Mesenteric fat pad (tissue), 1 donor: Measurements from ENCODE around the gene DOCK4. TPM values are rescaled to one million over a fixed set of nuclear protein-coding genes. Genes with fewer than 3 reads are reported as not detected.

Experiments
- DNase-seq: peaks from one replicate; pipeline ENCODE4 v3.0.0-alpha.2; 2020; ENCODE audit warnings: low spot score
- total RNA-seq: library from RNA; stranded (reverse); fragmentation: NEBNext Ultra II Directional; extraction: Animal tissue kit (Norgen Biotek cat#: 25700); gene quantifications from one replicate; pipeline ENCODE4 v1.2.1, GENCODE V29; 2021
- donor health status: DM: yes; HTN: yes; CAD: no.

The DOCK4 gene
- total RNA-seq, 1 donor from 2014 or later: 40.9 TPM

DNA sequence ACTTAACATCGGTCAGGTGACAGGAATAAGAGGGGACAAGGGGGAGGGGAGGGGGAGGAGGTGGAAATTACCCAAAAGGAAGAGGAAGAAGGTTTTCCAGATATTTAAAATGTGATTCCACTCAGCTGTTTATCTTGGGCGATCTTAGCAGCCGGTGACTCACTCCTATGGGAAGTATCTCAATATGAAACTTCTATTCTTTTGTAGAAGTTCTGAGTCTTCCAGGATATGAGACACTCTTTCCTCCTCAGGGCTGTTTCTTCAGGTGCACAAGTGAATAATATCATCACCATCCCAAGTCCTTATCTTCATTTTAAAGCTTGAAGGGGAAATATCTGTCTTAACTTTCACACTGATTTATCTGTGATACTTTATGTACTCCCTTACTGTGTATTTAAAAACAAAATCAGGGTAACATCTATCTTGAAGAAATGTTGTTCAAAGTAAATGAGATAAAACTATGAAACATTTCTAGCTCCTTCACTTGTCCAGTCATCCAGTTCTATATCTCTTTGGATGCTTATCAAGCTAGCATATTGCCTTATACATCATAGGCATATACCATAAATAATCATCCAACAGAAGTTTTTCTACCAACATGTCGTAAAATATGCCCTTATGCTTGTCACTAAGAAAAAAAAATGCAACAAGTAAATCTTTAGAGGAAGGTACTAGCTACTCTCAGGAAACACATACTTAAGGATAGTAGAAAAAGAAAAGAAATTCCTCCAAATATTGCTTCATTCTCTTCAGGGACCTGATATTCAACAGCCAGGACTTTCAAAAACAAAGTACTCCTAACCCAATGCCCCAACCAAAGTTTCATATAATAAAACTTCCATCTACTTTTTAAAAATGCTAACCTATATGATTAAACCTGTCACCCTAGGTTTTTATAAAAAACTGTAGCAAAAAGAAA, 13.7 kb downstream of the DOCK4 start:
- no peak for DNase-seq

DNA sequence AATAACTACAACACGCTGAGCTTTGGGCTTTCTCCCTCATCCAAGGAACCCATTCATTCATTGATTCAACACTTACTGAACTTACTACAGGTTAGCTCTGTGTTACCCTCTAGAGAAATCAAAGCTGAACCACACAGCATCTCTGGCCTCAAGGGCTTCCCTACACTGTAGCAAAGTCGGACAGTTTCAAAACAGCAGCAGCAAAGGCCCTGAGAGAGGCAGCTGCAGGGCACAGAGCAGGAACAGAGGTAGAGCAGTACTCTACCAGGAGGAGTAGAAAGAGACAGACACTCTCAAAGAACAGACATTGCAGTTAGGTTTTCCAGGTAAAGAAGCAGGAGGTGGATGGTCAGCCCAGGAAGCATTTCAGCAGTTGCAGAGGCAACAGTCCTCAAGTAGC, 16.1 kb downstream of the DOCK4 start:
- DNase-seq: no peak

DNA sequence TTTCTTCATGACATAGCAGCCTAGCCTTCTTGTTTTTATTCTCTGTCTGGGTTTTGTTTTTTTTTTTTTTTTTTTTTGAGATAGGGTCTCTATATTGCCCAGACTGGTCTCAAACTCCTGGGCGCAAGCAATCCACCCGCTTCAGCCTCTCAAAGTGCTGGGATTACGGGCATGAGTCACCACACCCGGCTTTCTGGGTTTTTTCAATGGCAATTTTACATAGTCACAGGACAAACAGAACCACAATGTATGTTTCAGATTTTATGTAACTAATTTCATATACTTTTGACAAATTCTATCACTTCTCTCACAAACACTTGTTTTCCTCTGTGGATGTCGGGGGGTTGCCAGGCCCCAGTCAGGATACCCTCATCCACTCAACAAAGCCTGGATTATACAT, 16.5 kb downstream of the DOCK4 start:
- DNase-seq: no peak

DNA sequence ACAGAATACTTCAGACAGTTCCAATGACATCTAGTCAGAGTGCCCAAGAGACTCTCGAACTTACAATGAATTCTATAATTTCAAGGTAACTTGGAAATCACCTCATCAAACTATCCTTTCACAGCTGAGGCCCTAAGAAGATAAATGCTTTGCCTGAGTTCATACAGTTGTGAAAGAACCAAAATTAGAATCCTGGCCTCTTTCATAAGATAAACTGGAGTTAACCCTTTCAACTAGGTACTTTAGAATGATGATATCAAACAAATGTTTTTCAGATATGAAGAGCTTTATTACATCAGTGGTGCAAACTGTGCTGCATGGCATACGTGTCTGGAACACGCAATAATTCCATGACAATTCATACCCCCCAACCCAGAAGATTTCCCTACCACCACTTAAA, 17.9 kb downstream of the DOCK4 start:
- no peak for DNase-seq

DNA sequence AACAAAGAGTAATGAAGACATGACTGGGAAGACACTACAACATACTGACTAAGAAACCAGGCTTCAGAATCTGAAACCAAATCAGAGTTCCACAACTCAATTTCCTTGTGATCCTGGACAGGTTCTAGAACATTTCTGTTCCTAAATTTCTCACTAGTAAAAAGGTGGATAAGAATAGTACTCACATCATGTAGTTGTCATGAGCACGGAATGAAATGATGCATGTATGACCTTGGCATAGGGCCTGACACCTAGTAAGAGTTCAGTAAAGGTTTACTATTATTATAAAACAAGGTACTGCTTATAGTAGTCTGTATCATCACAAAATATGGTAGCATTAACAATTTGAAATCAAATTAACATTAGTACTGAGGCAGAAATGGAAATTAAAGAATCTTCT, 19.9 kb downstream of the DOCK4 start:
- no peak for DNase-seq

DNA sequence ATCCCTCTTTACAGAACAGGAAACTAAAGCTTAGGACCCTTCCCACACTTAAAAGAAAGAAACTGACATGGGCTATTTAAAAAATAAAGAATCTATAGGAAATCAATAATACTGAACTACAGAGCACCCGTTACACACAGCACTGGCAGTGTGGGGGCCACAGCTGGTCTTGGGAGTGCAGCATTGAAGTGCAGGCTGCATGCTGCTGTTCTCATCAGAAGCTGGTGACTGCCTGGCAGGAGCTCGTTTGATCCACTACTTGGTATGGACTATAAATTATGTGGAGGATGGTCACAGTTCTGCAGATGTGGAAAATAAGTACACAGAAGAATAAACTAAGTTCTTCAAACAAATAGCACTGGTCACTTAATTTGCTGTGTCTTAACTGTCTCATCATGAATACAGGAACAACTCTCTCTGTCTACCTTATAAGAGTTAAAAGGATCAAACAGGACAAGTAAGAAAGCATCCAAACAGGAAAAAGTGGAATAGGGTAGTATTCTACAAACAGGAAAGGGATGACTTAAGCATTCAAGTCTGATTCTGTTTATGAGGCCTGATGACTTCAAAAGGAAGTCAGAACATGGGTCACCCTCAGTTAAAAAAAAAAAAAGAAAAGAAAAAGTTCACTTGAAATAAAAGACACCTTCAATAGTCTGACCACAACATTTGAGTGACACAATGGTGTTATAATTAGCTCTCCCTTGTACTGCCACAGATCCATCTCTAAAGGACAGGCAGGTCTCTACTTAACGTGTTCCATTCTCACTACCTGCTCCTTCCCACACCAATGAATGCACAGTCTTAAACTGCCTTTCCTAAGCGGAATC, 21.0 kb downstream of the DOCK4 start:
- no peak for DNase-seq

DNA sequence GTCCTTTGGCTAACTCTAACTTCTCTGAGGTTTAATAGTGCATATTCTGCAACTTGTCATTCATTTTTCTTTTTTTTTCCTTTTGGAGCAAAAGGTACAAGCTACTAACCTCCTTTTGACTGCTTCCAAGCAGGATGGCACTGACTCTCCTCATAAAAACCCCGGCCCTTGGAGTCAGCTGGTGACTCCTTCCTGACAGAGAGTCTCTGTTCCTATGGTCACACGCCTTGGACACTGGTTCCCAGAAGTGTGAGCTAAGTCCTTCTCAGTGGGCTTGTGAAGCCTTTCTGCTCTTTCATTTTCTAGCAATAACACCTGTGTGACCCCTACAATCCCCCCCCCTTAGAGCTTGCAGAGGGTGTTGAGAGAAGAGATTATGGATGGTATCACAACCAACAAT, 21.7 kb downstream of the DOCK4 start:
- DNase-seq: no peak

DNA sequence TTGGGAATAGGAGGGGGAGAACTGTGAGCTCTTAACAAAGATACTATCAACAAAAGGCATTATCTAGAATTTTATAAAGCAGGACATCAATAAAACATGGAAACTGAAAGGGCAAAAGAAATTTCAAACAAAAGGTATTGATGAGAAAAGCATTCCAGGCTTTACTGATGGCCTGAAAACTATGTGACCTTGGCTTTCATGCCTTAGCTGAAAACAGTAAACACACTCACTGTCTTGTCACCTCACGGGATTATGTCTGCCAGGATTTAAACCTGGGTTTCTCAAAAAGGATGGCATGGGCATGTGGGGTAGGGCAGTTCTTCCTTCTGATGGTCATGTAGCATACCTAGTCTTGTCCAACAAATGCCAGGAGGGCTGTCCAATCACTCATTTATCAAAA, 22.9 kb downstream of the DOCK4 start:
- no peak for DNase-seq

DNA sequence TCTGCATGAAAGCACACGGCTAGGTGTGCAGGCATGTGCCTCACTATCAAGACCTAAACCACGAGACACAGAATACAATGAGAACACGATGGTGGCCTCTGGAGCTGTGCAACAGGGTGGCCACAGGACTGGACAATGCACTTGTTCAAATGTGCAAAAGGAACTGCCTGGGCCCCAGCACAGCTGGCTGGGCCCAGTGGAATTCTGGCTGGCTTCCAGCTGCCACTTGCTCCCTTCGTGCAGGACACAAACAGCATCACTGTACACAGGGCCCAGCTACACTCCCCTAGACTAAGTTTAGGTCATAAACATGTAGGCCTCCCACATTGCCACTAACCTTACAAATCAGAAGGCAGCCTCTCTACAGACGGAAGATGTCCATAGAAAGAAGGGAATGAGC, 23.4 kb downstream of the DOCK4 start:
- no peak for DNase-seq

DNA sequence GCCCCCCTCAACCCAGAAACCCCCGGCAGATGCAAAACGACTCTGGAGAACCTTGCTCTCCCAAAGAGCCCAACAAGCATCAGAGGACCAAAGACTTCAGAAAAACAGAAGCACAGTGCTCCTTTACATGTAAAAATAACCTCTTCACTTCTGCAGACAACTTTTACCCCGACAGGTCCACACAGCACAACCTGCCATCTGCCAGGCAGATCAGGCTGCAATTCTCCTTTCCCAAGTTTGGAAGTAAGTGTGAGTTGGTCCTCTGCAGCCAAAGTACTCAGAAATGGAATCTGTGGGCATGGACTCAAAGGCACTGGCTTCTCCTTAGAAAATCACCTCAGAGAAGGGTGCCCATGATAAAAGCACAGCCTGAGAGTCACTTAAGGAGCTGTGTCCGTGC, 26.0 kb downstream of the DOCK4 start:
- no peak for DNase-seq

DNA sequence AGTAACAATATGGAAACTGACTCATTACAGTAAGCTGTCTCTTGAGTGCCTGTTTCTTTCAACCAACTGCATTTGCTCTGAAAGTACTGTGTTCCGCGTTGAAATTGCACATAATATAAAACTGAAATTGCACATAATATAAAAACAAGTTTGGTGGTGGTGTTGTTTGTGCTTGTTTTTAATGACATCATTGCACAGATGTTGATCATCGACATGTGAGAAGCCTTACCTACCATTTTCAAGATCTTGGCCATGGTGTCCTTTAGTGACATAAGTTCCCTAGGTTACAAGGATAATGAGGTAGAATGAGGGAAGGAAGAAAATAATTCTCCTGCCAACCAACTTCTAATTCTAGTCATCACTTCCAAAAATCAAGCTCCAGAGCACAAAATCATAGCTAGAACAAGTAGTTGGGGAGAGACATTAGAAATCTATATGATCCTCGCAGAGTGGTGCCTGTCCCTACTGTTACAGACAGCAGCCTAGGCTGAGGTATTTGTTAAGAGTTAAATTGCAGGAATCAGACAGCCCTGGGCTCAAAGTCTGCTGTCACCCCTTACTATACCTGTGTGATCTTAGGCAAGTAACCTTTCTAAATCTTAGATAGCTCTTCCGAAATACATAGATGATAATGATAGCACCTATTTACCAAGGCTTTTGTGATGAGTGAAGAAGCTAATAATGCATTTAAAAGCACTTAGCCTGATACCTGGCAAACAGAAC, 29.3 kb downstream of the DOCK4 start:
- no peak for DNase-seq

DNA sequence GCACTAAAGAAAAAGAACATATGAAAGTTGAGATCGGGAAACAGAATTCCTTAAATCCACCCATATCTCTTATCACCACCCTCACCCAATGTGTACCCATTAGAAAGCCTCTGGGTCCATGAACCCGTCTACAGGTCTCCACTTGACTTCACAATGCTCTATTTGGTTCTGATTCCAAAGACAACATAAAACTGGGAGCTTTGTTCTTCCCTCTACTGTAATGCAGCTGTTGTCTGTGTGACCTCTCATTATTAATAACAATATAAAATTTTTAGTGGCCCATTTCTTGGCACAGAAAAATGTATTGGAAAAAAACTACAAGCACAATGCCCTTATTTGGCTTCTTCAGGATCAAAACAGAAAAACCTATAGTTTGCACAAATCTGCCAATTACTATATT, 30.0 kb downstream of the DOCK4 start:
- no peak for DNase-seq

DNA sequence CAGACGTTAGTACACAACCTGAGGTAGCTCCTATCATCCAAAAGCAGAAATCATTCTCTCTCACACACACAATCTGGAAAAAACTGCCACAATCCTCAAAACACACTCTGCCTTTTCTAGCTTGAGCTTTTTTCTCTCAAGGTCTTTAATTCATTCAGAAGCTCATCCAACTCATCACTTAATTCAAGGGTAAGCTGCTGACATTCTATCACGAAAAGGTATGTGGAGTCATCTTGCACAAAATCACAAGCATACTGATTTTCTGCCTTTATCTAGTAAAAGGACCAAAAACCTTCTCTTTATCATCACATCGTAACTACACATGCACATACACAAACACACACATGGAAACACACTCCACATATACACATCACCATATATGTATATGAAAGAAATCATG, 32.0 kb downstream of the DOCK4 start:
- no peak for DNase-seq

DNA sequence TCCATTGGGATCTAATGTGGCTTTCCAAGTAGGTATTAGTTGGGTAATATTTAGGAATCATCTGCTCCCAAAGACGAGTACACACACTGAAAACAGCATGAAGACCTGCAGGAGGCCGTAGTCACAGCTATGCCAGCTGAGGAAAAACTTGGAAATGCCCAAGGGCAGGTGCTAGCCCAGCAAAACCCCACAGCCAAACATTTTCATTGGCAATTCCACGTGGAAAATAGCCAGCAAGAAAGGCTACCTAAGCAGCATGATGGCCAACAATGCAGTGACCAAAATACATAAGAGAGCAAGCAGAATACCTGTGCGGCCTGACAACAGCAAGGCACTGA, 32.7 kb downstream of the DOCK4 start:
- no peak for DNase-seq

DNA sequence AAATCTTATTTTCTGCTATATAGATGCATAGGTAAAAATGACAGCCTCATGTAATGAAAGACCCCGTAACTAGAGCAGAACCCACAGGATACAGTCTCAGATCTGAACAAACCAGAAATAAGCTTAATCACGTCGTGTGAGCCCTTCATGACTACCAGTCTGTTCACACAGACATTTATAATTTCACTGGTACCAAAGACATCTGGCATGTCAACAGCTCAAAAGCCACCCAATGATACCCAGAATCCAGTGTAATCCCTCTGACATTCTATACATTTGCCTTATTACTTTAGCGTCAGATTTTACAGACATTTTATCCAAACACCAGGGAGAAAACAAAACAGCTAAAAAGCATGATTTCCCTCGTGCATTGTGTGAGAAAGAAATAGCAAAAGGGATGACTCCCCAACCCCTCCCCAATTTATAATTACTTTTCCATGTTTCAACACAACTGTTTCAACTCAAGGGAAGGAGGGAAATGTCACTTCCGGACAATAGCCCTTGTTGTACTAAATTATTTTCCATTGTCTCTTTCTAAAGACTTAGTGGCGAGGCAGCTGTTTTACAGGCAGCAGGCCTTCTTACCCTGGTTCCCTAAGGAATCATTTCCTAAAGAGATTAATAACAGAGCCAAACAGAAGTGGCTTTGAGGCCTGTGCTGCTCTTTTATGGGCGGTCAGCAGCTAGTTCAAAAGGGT, 33.2 kb downstream of the DOCK4 start:
- no peak for DNase-seq

DNA sequence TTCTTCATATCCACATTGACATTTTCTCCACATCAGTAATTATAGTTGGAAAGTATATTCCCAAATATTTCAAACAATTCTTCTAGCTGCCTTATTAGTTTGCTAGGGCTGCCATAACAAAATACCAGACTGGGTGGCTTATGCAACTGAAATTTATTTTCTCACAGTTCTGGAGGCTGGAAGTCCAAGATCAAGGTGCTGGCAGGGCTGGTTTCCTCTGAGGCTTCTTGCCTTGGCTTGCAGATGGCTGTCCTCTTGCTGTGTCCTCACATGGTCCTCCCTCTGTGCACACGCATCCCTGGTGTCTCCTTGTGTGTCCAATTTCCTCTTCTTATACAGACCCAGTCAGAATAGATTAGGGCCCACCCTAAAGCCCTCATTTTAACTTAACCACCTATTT, 34.5 kb downstream of the DOCK4 start:
- no peak for DNase-seq

DNA sequence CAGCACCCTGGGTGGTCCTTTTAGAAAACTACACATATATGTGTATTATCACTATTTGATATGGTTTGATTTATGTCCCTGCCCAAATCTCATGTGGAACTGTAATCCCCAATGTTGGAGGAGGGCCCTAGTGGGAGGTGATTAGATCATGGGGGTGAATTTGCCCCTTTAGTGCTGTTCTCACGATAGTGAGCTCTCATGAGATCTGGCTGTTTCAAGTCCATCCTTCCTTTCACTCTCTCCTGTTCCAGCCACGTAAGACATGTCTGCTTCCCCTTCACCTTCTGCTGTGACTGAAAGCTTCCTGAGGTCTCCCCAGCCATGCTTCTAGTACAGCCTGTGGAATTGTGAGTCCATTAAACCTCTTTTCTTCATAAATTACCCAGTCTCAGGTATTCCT, 37.3 kb downstream of the DOCK4 start:
- DNase-seq: no peak

DNA sequence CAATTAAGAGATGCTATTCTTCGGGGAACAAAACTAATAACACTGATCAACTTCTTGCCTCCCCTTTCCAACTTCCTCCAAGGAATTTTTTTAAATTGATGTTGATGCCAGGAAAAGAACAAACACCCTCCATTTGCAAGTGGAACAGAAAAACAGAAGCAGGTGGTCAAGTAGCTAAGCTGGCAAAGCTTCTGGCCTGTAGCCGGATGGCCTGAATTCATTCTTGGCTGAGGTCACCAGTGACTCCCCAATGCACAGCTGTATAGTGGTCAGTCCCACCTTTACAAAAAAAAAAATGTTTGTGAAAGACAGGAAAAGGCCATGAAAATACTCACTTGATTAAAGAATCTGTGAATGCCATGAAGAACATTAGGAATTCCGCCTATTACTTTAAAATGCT, 39.1 kb downstream of the DOCK4 start:
- no peak for DNase-seq

DNA sequence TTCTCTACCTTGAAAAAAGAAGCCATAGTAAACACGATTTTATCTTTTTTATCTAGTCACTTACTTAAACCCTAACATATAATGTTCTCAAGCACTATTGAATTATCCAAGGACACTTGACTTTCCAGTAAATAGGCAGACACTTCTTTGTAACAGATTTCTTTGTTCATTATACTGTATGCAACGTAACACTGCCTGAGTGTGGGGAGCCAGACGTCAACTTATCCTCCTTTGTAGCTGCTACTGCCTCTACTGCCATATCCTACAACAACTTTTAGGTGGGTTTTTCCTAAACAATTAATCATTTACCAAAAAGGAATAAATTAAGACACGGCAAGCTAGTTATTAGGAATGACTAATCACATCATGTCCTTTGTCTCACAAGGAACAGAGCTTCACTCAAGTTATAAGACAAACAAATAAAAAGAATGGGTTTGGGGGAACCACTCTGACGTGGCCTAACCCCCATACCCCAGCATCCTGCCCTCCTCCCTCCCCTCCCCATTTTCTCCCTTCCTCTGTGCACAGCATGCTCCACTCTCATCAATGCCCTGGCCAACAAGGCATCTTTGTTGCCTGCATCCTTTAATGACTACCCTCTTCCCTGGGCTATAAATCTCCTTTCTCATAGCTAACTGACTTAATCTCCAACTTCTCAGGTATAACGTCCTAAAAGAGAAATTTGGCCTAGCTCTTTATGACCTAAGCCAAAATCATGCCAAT, 43.3 kb downstream of the DOCK4 start:
- no peak for DNase-seq

DNA sequence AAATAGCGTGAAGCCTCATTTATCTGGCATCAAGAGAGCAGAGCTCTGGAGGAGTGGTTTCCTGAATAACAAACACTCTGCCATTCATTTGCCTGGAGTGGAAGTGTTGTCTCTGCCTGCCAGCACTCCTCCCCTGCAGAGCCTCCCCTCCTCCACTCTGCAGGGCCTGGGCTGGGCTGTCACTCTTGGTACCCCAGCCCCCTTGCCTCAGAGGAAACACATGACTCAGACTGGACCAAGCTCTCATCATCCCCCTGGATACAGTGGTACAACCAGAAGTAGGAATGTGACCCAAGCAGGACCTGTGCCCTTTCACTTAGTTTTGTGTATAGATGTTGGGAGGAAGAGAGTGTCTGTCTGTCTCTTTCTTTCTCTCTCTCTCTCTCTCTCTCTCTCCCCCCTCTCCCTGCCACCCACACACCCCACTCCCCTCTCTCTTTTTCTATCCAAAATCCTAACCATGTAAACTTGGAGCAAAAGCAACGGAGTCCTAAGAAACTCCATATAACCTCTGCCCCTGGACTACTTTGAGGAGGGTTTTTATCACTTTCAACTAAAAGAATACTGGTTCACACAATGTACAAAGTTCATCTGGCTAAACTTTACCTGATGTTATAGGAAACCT, 43.9 kb downstream of the DOCK4 start:
- no peak for DNase-seq
